HepG2 (cell line): ENCODE measurements around the gene EID3. TPM values are rescaled to one million over a fixed set of nuclear protein-coding genes. Genes with fewer than 3 reads are reported as not detected.

ENCODE experiments used
- ATAC-seq: fragments of 200-7000 bp; cut with Tn5 transposase; 3 replicates; pipeline ENCODE4 v1.9.1; 2020; ENCODE audit warnings: mild to moderate bottlenecking, moderate library complexity
- BruUV-seq: library from RNA; stranded (reverse); fragments of 400-500 nt; replicated peaks from 2 replicates; lab custom pipeline; 2021; lab: Mats Ljungman, UMichigan
- CTCF ChIA-PET: fragments of 300-600 bp; formaldehyde crosslinking; extraction: SDS; loops from one replicate; lab custom pipeline; 2021; ENCODE audit warnings: low total read pairs, inconsistent platforms, low intra/inter-chr PET ratio; lab: Yijun Ruan, JAX
- POLR2A ChIA-PET: fragments of 350-600 bp; sonication (Branson Sonifier 250); formaldehyde crosslinking; loops from one replicate; lab custom pipeline; 2020; ENCODE audit warnings: antibody characterized with exemption, inconsistent platforms; lab: Yijun Ruan, JAX
- DNase-seq: peaks from one replicate; pipeline ENCODE4 v3.0.0-alpha.2; 2015; ENCODE audit warnings: low spot score
- FAIRE-seq: peaks from 3 replicates; lab custom pipeline; 2011; peaks lifted over from hg19 to GRCh38; lab: Jason Lieb, UNC
- H2AFZ ChIP-seq: one replicate; pipeline ENCODE4 v1.6.1; 2011; ENCODE audit warnings: low read length, inconsistent platforms
- H3K27ac ChIP-seq: fragments of 300-600 bp; 3 replicates; pipeline ENCODE4 v1.8.0; 2011; ENCODE audit warnings: mixed run types, mild to moderate bottlenecking, mixed read lengths, low read length, inconsistent platforms; ENCODE audit not compliant: insufficient read depth; ENCODE audit errors: extremely low read length
- H3K27me3 ChIP-seq, 2 experiments: fragments of 200-600 bp in 1 of 2; 2 replicates in 1 of 2; 3 replicates in 1 of 2; pipeline versions ENCODE4 v1.6.0 to v1.8.0; 2011; ENCODE audit warnings: low read length in 2 of 2, mild to moderate bottlenecking in 2 of 2, moderate library complexity in 2 of 2, inconsistent platforms in 1 of 2; ENCODE audit not compliant: insufficient read depth in 2 of 2, control insufficient read depth in 1 of 2
- H3K36me3 ChIP-seq, 2 experiments: fragments of 200-600 bp in 1 of 2; replicated peaks in 1 of 2; 2 replicates in 1 of 2; 3 replicates in 1 of 2; pipeline versions ENCODE4 v1.5.1 to v1.8.0; 2011; ENCODE audit warnings: low read length in 2 of 2, inconsistent platforms in 1 of 2; ENCODE audit not compliant: insufficient read depth in 2 of 2, control insufficient read depth in 1 of 2
- H3K4me1 ChIP-seq: 2 replicates; pipeline ENCODE4 v1.5.1; 2012; ENCODE audit warnings: low read length, inconsistent platforms; ENCODE audit not compliant: insufficient read depth
- H3K4me2 ChIP-seq: 2 replicates; pipeline ENCODE4 v1.6.0; 2011; ENCODE audit warnings: low read depth, low read length, inconsistent platforms
- H3K4me3 ChIP-seq, 3 experiments: fragments of 200-600 bp in 1 of 3; sonication (generic), shearing (Covaris generic) in 1 of 3; replicated peaks in 1 of 3; 2 replicates each; pipeline ENCODE4 v1.5.1; 2011 to 2016; ENCODE audit warnings: low read length in 3 of 3, inconsistent platforms in 2 of 3, low read depth in 2 of 3, mild to moderate bottlenecking in 2 of 3, control low read depth in 1 of 3, mixed read lengths in 1 of 3; ENCODE audit not compliant: insufficient read depth in 1 of 3
- H3K79me2 ChIP-seq: one replicate; pipeline ENCODE4 v1.6.1; 2011; ENCODE audit warnings: low read length, inconsistent platforms; ENCODE audit not compliant: insufficient read depth
- H3K9ac ChIP-seq: 2 replicates; pipeline ENCODE4 v1.6.0; 2011; ENCODE audit warnings: mild to moderate bottlenecking, low read depth, low read length, inconsistent platforms; ENCODE audit not compliant: insufficient read depth
- H3K9me3 ChIP-seq: 2 replicates; pipeline ENCODE4 v1.5.1; 2012; ENCODE audit warnings: mild to moderate bottlenecking, low read length
- H4K20me1 ChIP-seq: 2 replicates; pipeline ENCODE4 v1.6.0; 2011; ENCODE audit warnings: inconsistent platforms, mild to moderate bottlenecking, low read length, moderate library complexity; ENCODE audit not compliant: insufficient read depth
- FOXA1 ChIP-seq, 2 experiments: fragments of 450-650 bp in 1 of 2; sonication (generic) in 1 of 2; formaldehyde crosslinking in 1 of 2; IDR thresholded peaks; 2 replicates each; pipeline versions ENCODE4 v1.4.0 to v1.6.1; 2016 to 2020; ENCODE audit warnings: missing genetic modification reagents in 1 of 2
- ISL2 ChIP-seq: sonication (generic); formaldehyde crosslinking; IDR thresholded peaks from 2 replicates; pipeline ENCODE4 v1.5.0; 2020; ENCODE audit warnings: missing genetic modification reagents
- MTA3 ChIP-seq: sonication (generic); formaldehyde crosslinking; IDR thresholded peaks from 2 replicates; pipeline ENCODE4 v1.4.0; 2020; ENCODE audit warnings: missing genetic modification reagents
- POLR2A ChIP-seq, 2 experiments: IDR thresholded peaks; 2 replicates each; pipeline ENCODE4 v1.6.1; 2011; ENCODE audit warnings: low read depth in 2 of 2, low read length in 2 of 2, mild to moderate bottlenecking in 1 of 2, moderate library complexity in 1 of 2; ENCODE audit not compliant: insufficient read depth in 1 of 2
- YEATS4 ChIP-seq: sonication (generic); formaldehyde crosslinking; IDR thresholded peaks from 2 replicates; pipeline ENCODE4 v1.4.0; 2020; ENCODE audit warnings: missing genetic modification reagents, borderline replicate concordance
- ZBTB7B ChIP-seq: sonication (generic); formaldehyde crosslinking; IDR thresholded peaks from 2 replicates; pipeline ENCODE4 v1.4.0; 2020; ENCODE audit warnings: missing genetic modification reagents
- ZC3H4 ChIP-seq: sonication (generic); formaldehyde crosslinking; IDR thresholded peaks from 2 replicates; pipeline ENCODE4 v1.4.0; 2020; ENCODE audit warnings: missing genetic modification reagents, borderline replicate concordance
- WGBS: methylation state at CpG from one replicate; pipeline ENCODE4 v1.1.6; 2017; ENCODE audit warnings: low lambda C conversion rate; 5-methylcytosine and 5-hydroxymethylcytosine counted together
- in situ Hi-C: cut with HindIII; loops from 2 replicates; pipeline ENCODE4 v1.10.0; 2017; ENCODE audit warnings: low pct_unique_long_range_greater_than_20kb; ENCODE audit not compliant: extremely low pct_ligation_motif_present
- intact Hi-C: fragments of 100-400 bp; cut with micrococcal nuclease; formaldehyde crosslinking; loops from one replicate; pipeline ENCODE4 v1.10.0; 2022; ENCODE audit not compliant: unreplicated experiment
- polyA plus RNA-seq, 8 experiments: library from polyadenylated mRNA; depleted of rRNA in 3 of 8; stranded (reverse) in 7 of 8; unstranded in 1 of 8; fragments of >200 nt; fragmentation: Illumina TruSeq in 4 of 8; extraction: Trizol in 4 of 8; gene quantifications; 2 replicates each; pipeline versions ENCODE4 v1.2.1 to v1.2.3, GENCODE V29; 2011 to 2016; ENCODE audit warnings: low read depth in 4 of 8, missing spikeins in 1 of 8, mixed read lengths in 1 of 8; ENCODE audit not compliant: insufficient read depth in 1 of 8
- total RNA-seq, 5 experiments: library from RNA; depleted of rRNA; stranded (reverse); fragments of >200 nt; fragmentation: Illumina TruSeq; extraction: Trizol; gene quantifications; 2 replicates each; pipeline ENCODE4 v1.2.3, GENCODE V29; 2016; ENCODE audit warnings: low read depth in 1 of 5
- TF ChIP-seq, protein P1 (sequence below): sonication (generic); formaldehyde crosslinking; IDR thresholded peaks from 2 replicates; pipeline ENCODE4 v1.5.0; 2020; ENCODE audit warnings: mild to moderate bottlenecking, missing genetic modification reagents

The EID3 gene
- total and polyA plus RNA-seq, 2 of the 13 experiments (the other 11 are each of a cell fraction or from before 2014, with no cell fraction given) = 0.38 to 4.5 TPM

DNA sequence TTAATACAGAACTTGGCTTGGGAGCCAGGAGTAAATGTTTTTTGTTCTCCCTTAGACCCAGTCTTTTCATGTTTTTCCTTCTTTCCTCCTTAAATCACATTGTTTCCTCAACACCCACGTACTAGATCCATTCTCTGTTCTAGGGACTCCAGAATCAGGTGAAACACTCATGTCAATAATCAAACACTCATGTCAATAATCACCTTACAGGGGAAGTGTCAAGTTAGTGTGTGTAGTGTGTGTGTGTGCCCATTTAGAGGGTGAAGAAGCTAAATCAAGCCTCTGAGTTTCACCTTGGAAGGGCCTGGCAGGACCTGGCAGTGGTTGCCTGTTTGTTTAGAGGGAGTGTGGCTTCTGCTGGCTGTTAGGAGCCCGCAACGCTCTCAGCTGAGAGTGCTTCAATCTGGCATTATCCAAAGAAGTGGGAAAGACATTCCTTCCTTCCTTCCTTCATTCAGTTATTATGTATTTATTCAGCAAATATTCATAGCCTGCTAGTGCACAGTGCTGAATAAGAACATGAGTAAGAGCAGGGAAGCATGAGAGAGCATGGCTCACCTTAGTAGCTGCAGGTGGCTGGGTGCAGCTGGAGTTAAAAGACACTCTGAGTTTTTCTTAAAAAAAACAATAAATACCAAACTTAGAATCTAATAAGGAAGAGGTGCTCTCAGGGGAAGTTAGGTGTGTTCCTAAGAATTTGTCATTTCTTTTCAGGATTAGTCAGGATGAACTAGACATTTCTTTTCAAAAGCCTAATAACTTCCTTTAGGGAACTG lies 17.6 kb upstream of the EID3 start:
- POLR2A ChIA-PET = interaction anchor here (0.9 to 2.9 kb wide), 10 partner anchors 8 to 356 kb away, joined by 3 to 18 read pairs (median 4); partner anchors contain the start of genes HSP90B1, NFYB and TDG
- TF ChIP-seq MTA3 (CRISPR knock-in tag) (no peak), ISL2 (CRISPR knock-in tag) (no peak), POLR2A (IDR thresholded peaks at IDR 0.05; ENCODE audit: insufficient read depth in 1 of 2, low read depth in 2 of 2, low read length in 2 of 2) (peak in 1 of 2 experiments; percentile 17; a peak in 1 of 4 replicates), YEATS4 (CRISPR knock-in tag) (0 out of 2 replicates have a peak, but pooled peaks have one; percentile 2), FOXA1 (IDR thresholded peaks at IDR 0.05) (no peak), FOXA1 (CRISPR knock-in tag; IDR thresholded peaks at IDR 0.05) (peak; percentile 16; the same call in 1 of the 2 replicates), ZBTB7B (no peak), ZC3H4 (peak; percentile 86; the same call in 1 of the 2 replicates)
- TF ChIP-seq, protein P1, sequence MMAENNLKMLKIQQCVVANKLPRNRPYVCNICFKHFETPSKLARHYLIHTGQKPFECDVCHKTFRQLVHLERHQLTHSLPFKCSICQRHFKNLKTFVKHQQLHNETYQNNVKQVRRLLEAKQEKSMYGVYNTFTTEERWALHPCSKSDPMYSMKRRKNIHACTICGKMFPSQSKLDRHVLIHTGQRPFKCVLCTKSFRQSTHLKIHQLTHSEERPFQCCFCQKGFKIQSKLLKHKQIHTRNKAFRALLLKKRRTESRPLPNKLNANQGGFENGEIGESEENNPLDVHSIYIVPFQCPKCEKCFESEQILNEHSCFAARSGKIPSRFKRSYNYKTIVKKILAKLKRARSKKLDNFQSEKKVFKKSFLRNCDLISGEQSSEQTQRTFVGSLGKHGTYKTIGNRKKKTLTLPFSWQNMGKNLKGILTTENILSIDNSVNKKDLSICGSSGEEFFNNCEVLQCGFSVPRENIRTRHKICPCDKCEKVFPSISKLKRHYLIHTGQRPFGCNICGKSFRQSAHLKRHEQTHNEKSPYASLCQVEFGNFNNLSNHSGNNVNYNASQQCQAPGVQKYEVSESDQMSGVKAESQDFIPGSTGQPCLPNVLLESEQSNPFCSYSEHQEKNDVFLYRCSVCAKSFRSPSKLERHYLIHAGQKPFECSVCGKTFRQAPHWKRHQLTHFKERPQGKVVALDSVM (CRISPR knock-in tag) = no peak
- Histone ChIP-seq H3K27ac (peak overlapping the region; percentile 98), H2AFZ (no peak overlapping the region), H3K4me2 (peak overlapping the region; percentile 100), H4K20me1 (peaks cover 23% of the 10 kb centered on the region), H3K79me2 (peaks cover 41% of the 10 kb centered on the region), H3K27me3 (no peaks in the 10 kb centered on the region; a peak in 1 of 5 replicates), H3K4me3 (peak overlapping the region; percentile 36 to 91 (median 91)), H3K36me3 (peaks cover 0 to 3% of the 10 kb centered on the region in 2 experiments; a peak in 2 of 5 replicates), H3K4me1 (peaks cover 24% of the 10 kb centered on the region), H3K9me3 (no peaks in the 10 kb centered on the region), H3K9ac (peak overlapping the region; percentile 98)
- intact Hi-C loops = loop anchor here (5.0 kb wide), 2 partner anchors 69 to 149 kb away; partner anchors contain the start of genes NFYB and TXNRD1
- in situ Hi-C loops = loop anchor here (10.0 kb wide), 1 partner anchor 71 kb away; the partner anchor contains the start of gene TXNRD1
- no peak for ATAC-seq
- no peak for FAIRE-seq
- BruUV-seq = TSS peak; percentile 94
- CTCF ChIA-PET = no interaction called here
- no peak for DNase-seq
- WGBS = 37% methylated on average over 3 of the region's 3 CpGs
